A549 (cell line): ENCODE data around the gene TM2D3. TPM values are rescaled to one million over a fixed set of nuclear protein-coding genes. Genes with fewer than 3 reads are reported as not detected.

Experiments
- ATAC-seq, 2 experiments: fragments of 200-7000 bp in 1 of 2; fragments of >200 bp in 1 of 2; cut with Nextera tagmentation in 1 of 2; cut with Tn5 transposase in 1 of 2; 3 replicates each; pipeline versions ENCODE4 v1.8.0 to v1.9.1; 2018 to 2020; ENCODE audit warnings: mild to moderate bottlenecking in 1 of 2, moderate library complexity in 1 of 2
- CTCF ChIA-PET: fragments of 300-600 bp; sonication (Branson Sonifier 250); formaldehyde crosslinking; extraction: SDS; loops from one replicate; lab custom pipeline; 2021; ENCODE audit warnings: antibody characterized with exemption, inconsistent platforms; lab: Yijun Ruan, JAX
- POLR2A ChIA-PET: fragments of 350-600 bp; formaldehyde crosslinking; extraction: SDS; loops from one replicate; lab custom pipeline; 2021; ENCODE audit warnings: antibody characterized with exemption, inconsistent platforms; lab: Yijun Ruan, JAX
- DNase-seq, 2 experiments: peaks; one replicate each; pipeline versions ENCODE4 v3.0.0 to v3.0.0-alpha.2; 2011 to 2016; ENCODE audit warnings: low read depth in 1 of 2, low spot score in 1 of 2
- FAIRE-seq: peaks from 2 replicates; lab custom pipeline; 2011; peaks lifted over from hg19 to GRCh38; lab: Jason Lieb, UNC
- H3K27ac ChIP-seq, 2 experiments: fragments of >200 bp; sonication (Bioruptor Twin); formaldehyde crosslinking; 3 replicates each; pipeline ENCODE4 v1.5.1; 2016 to 2017
- H3K4me1 ChIP-seq: fragments of >200 bp; sonication (Bioruptor Twin); formaldehyde crosslinking; 3 replicates; pipeline ENCODE4 v1.6.1; 2016
- H3K4me2 ChIP-seq: fragments of >200 bp; sonication (Bioruptor Twin); formaldehyde crosslinking; 3 replicates; pipeline ENCODE4 v1.6.1; 2016
- H3K4me3 ChIP-seq: fragments of >200 bp; sonication (Bioruptor Twin); formaldehyde crosslinking; 3 replicates; pipeline ENCODE4 v1.5.1; 2016
- H3K9me3 ChIP-seq: fragments of >200 bp; sonication (Bioruptor Twin); formaldehyde crosslinking; 3 replicates; pipeline ENCODE4 v1.6.1; 2016
- BHLHE40 ChIP-seq: IDR thresholded peaks from 2 replicates; pipeline ENCODE4 v1.6.1; 2012; ENCODE audit warnings: low read depth, low read length, inconsistent platforms
- CBX2 ChIP-seq: fragments of 200-600 bp; sonication (generic); IDR thresholded peaks from 2 replicates; pipeline ENCODE4 v1.6.1; 2016; ENCODE audit warnings: low read depth, mild to moderate bottlenecking, borderline replicate concordance
- CEBPB ChIP-seq, 2 experiments: fragments of >200 bp in 1 of 2; sonication (Bioruptor Twin) in 1 of 2; formaldehyde crosslinking in 1 of 2; IDR thresholded peaks; 2 replicates each; pipeline ENCODE4 v1.6.1; 2012 to 2016
- CHD2 ChIP-seq: fragments of 150-350 bp; IDR thresholded peaks from 2 replicates; pipeline ENCODE4 v1.6.1; 2014; ENCODE audit warnings: low read length; ENCODE audit not compliant: partially characterized antibody
- E2F6 ChIP-seq: IDR thresholded peaks from 2 replicates; pipeline ENCODE4 v1.6.1; 2012; ENCODE audit warnings: low read depth, borderline replicate concordance
- EHF ChIP-seq: fragments of 250-450 bp; sonication (Bioruptor Pico); IDR thresholded peaks from 2 replicates; pipeline ENCODE4 v1.5.0; 2020; ENCODE audit warnings: mild to moderate bottlenecking
- ELK1 ChIP-seq: fragments of 150-350 bp; IDR thresholded peaks from 2 replicates; pipeline ENCODE4 v1.6.1; 2014; ENCODE audit warnings: low read depth, mild to moderate bottlenecking, low read length
- EP300 ChIP-seq, 2 experiments: fragments of >200 bp; sonication (Bioruptor Twin); formaldehyde crosslinking; IDR thresholded peaks; 2 replicates in 1 of 2; 3 replicates in 1 of 2; pipeline ENCODE4 v1.6.1; 2016 to 2017
- ESRRA ChIP-seq: fragments of 150-350 bp; IDR thresholded peaks from 2 replicates; pipeline ENCODE4 v1.6.1; 2014; ENCODE audit warnings: mild to moderate bottlenecking, low read length, borderline replicate concordance
- GATA3 ChIP-seq: IDR thresholded peaks from 2 replicates; pipeline ENCODE4 v1.6.1; 2012; ENCODE audit warnings: borderline replicate concordance
- HDAC2 ChIP-seq: fragments of 200-600 bp; sonication (generic); IDR thresholded peaks from 2 replicates; pipeline ENCODE4 v1.6.1; 2016
- HEYL ChIP-seq: fragments of 250-450 bp; sonication (Bioruptor Pico); IDR thresholded peaks from 2 replicates; pipeline ENCODE4 v1.8.0; 2021; ENCODE audit warnings: mild to moderate bottlenecking, moderate library complexity
- HMGXB4 ChIP-seq: fragments of 250-450 bp; sonication (Bioruptor Pico); IDR thresholded peaks from 2 replicates; pipeline ENCODE4 v1.5.0; 2021; ENCODE audit warnings: mild to moderate bottlenecking, moderate library complexity, borderline replicate concordance
- HOXA7 ChIP-seq: fragments of 250-450 bp; sonication (Bioruptor Pico); IDR thresholded peaks from 2 replicates; pipeline ENCODE4 v1.5.0; 2020; ENCODE audit warnings: mild to moderate bottlenecking, moderate library complexity
- JUN ChIP-seq, 2 experiments: fragments of >200 bp; sonication (Bioruptor Twin); formaldehyde crosslinking; IDR thresholded peaks; 2 replicates in 1 of 2; 3 replicates in 1 of 2; pipeline ENCODE4 v1.6.1; 2016 to 2017
- KDM5A ChIP-seq: fragments of 200-600 bp; sonication (generic); IDR thresholded peaks from 2 replicates; pipeline ENCODE4 v1.6.1; 2016; ENCODE audit warnings: antibody characterized with exemption, mild to moderate bottlenecking
- MAX ChIP-seq: IDR thresholded peaks from 2 replicates; pipeline ENCODE4 v1.6.1; 2012
- MAZ ChIP-seq: fragments of 150-350 bp; IDR thresholded peaks from 2 replicates; pipeline ENCODE4 v1.6.1; 2014; ENCODE audit warnings: antibody characterized with exemption, low read depth, low read length, borderline replicate concordance
- MYC ChIP-seq: IDR thresholded peaks from 2 replicates; pipeline ENCODE4 v1.6.1; 2012; ENCODE audit warnings: mild to moderate bottlenecking, inconsistent platforms, low read length, improper control_type of control experiment, borderline replicate concordance
- NFE2L2 ChIP-seq: fragments of 150-350 bp; conservative IDR thresholded peaks from 2 replicates; pipeline ENCODE4 v1.6.1; 2014; ENCODE audit warnings: low read length
- NR3C1 ChIP-seq: fragments of >200 bp; sonication (Bioruptor Twin); formaldehyde crosslinking; IDR thresholded peaks from 3 replicates; pipeline ENCODE4 v1.6.1; 2017
- PHF8 ChIP-seq: fragments of 200-600 bp; sonication (generic); IDR thresholded peaks from 2 replicates; pipeline ENCODE4 v1.6.1; 2016; ENCODE audit warnings: low read depth, mild to moderate bottlenecking, antibody characterized with exemption, moderate library complexity, borderline replicate concordance
- POLR2AphosphoS2 ChIP-seq: conservative IDR thresholded peaks from 2 replicates; pipeline ENCODE4 v1.6.1; 2012; ENCODE audit warnings: low read length, improper control_type of control experiment, inconsistent platforms
- REST ChIP-seq: fragments of 200-600 bp; sonication (generic); IDR thresholded peaks from 2 replicates; pipeline ENCODE4 v1.6.1; 2016; ENCODE audit warnings: antibody characterized with exemption, mild to moderate bottlenecking, moderate library complexity
- RFX5 ChIP-seq: fragments of 450-650 bp; IDR thresholded peaks from 2 replicates; pipeline ENCODE4 v1.7.1; 2014; ENCODE audit warnings: antibody characterized with exemption, mild to moderate bottlenecking, moderate library complexity
- SREBF2 ChIP-seq: fragments of 450-650 bp; IDR thresholded peaks from 2 replicates; pipeline ENCODE4 v1.6.1; 2014; ENCODE audit warnings: mild to moderate bottlenecking, moderate library complexity
- TP53 ChIP-seq: fragments of 250-450 bp; sonication (Bioruptor Pico); IDR thresholded peaks from 2 replicates; pipeline ENCODE4 v1.5.0; 2021; ENCODE audit warnings: mild to moderate bottlenecking, moderate library complexity
- ZNF302 ChIP-seq: fragments of 250-450 bp; sonication (Bioruptor Pico); IDR thresholded peaks from 2 replicates; pipeline ENCODE4 v1.9.0; 2021; ENCODE audit warnings: inconsistent platforms, mild to moderate bottlenecking, moderate library complexity
- WGBS: methylation state at CpG from one replicate; pipeline ENCODE4 v1.1.6; 2017; ENCODE audit errors: missing lambda C conversion rate; 5-methylcytosine and 5-hydroxymethylcytosine counted together
- polyA plus RNA-seq, 4 experiments: library from polyadenylated mRNA; depleted of rRNA in 3 of 4; stranded (reverse); fragments of >200 nt; fragmentation: RNase III in 1 of 4; extraction: RNeasy Plus Mini Kit Qiagen cat#74134 plus additional on column Dnase treatment in 1 of 4; gene quantifications; 2 replicates in 3 of 4; 3 replicates in 1 of 4; pipeline ENCODE4 v1.2.3, GENCODE V29; 2011 to 2017

The TM2D3 gene
- polyA plus RNA-seq, 2 of the 4 experiments (the other 2 are of a cell fraction), result 39.6 to 76.6 TPM

GRCh38 chr15:101637038-101637437 lies 15.1 kb downstream of the TM2D3 start (continued):
- TF ChIP-seq NR3C1 (no peak), HDAC2 (no peak)

GRCh38 chr15:101635944-101636727 lies 16.0 kb downstream of the TM2D3 start:
- no peak for DNase-seq
- POLR2A ChIA-PET, result no interaction called here
- no peak for TF ChIP-seq POLR2AphosphoS2
- TF ChIP-seq BHLHE40, result no peak
- no peak for TF ChIP-seq HOXA7
- no peak for TF ChIP-seq REST
- TF ChIP-seq MYC, result no peak
- TF ChIP-seq NFE2L2, result no peak
- no peak for TF ChIP-seq TP53 (CRISPR knock-in tag)
- TF ChIP-seq ESRRA, result no peak
- TF ChIP-seq MAX, result no peak
- TF ChIP-seq JUN (IDR thresholded peaks at IDR 0.05), result no peak
- TF ChIP-seq SREBF2, result no peak
- no peak for TF ChIP-seq CBX2
- TF ChIP-seq KDM5A, result no peak
- no peak for TF ChIP-seq RFX5

GRCh38 chr15:101633356-101633755 lies 18.8 kb downstream of the TM2D3 start:
- 89% methylated on average over 3 of the region's 3 CpGs for WGBS
- CTCF ChIA-PET, result interaction anchor here (1.0 kb wide), 1 partner anchor 15 kb away, joined by 3 read pairs; no protein-coding TSS in a partner anchor

More at GRCh38 chr15:101635944-101636727, 16.0 kb downstream of the TM2D3 start:
- Histone ChIP-seq H3K4me1 (peaks cover 11% of the 10 kb centered on the region), H3K9me3 (no peaks in the 10 kb centered on the region), H3K4me3 (no peak overlapping the region), H3K27ac (no peak overlapping the region), H3K4me2 (no peak overlapping the region)
- WGBS, result 70% methylated on average over 7 of the region's 7 CpGs
- ATAC-seq, result no peak
- no peak for FAIRE-seq
- CTCF ChIA-PET, result interaction anchor here (0.9 to 12.0 kb wide), 4 partner anchors 10 to 346 kb away, joined by 3 to 251 read pairs (median 116); partner anchors contain the start of gene SNRPA1

More at GRCh38 chr15:101633356-101633755, 18.8 kb downstream of the TM2D3 start:
- H3K4me2 ChIP-seq, result no peak overlapping the region
- DNase-seq, result no peak
- FAIRE-seq, result no peak
- no peaks in the 10 kb centered on the region for H3K9me3 ChIP-seq
- H3K4me3 ChIP-seq, result no peak overlapping the region
- ATAC-seq, result no peak
- TF ChIP-seq HEYL (CRISPR knock-in tag), result no peak
- TF ChIP-seq MAZ, result no peak
- TF ChIP-seq CHD2, result no peak
- no peak for TF ChIP-seq GATA3
- TF ChIP-seq HMGXB4, result no peak
- no peak for TF ChIP-seq EP300 (IDR thresholded peaks at IDR 0.05)
- no peak for TF ChIP-seq E2F6
- TF ChIP-seq HOXA7, result no peak
- no peak for TF ChIP-seq CEBPB (IDR thresholded peaks at IDR 0.05)
- TF ChIP-seq PHF8, result no peak
- no peak for TF ChIP-seq ZNF302 (CRISPR knock-in tag)
- TF ChIP-seq RFX5, result no peak
- TF ChIP-seq HDAC2, result no peak
- TF ChIP-seq EHF (CRISPR knock-in tag), result no peak
- no peak for TF ChIP-seq ELK1
- H3K27ac ChIP-seq, result no peak overlapping the region
- POLR2A ChIA-PET, result no interaction called here
- peaks cover 7% of the 10 kb centered on the region; the same call in 2 of the 3 replicates for H3K4me1 ChIP-seq
